H1 (cell line): Measurements from ENCODE around the gene LHFPL2. TPM values are rescaled to one million over a fixed set of nuclear protein-coding genes. Genes with fewer than 3 reads are reported as not detected.

Experiments
- CTCF ChIA-PET: fragments of 300-600 bp; sonication (Branson Sonifier 250); formaldehyde crosslinking; loops from one replicate; lab custom pipeline; 2021; ENCODE audit not compliant: partially characterized antibody; lab: Charles Lee
- POLR2A ChIA-PET: fragments of 300-600 bp; sonication (Branson Sonifier 250); formaldehyde crosslinking; loops from one replicate; lab custom pipeline; 2021; ENCODE audit warnings: inconsistent platforms; ENCODE audit not compliant: partially characterized antibody; lab: Charles Lee
- DNase-seq, 2 experiments: peaks; one replicate each; pipeline versions ENCODE4 v3.0.0 to v3.0.0-alpha.2; 2010 to 2022; ENCODE audit warnings: low spot score in 2 of 2, low read depth in 1 of 2, mixed read lengths in 1 of 2
- FAIRE-seq: peaks from 2 replicates; lab custom pipeline; 2011; peaks lifted over from hg19 to GRCh38; lab: Jason Lieb, UNC
- H2AFZ ChIP-seq: 2 replicates; pipeline ENCODE4 v1.8.1; 2012; ENCODE audit warnings: low read length, inconsistent platforms
- H2AK5ac ChIP-seq: 2 replicates; pipeline ENCODE4 v1.6.1; 2013; ENCODE audit warnings: low read depth, low read length
- H2BK120ac ChIP-seq: replicated peaks from 2 replicates; pipeline ENCODE3; 2013; ENCODE audit warnings: low read depth, low read length, inconsistent platforms
- H2BK12ac ChIP-seq: 2 replicates; pipeline ENCODE4 v1.6.1; 2013; ENCODE audit warnings: low read depth, low read length
- H2BK15ac ChIP-seq: 2 replicates; pipeline ENCODE4 v1.6.1; 2013; ENCODE audit warnings: low read length
- H2BK20ac ChIP-seq: 2 replicates; pipeline ENCODE4 v1.6.1; 2013; ENCODE audit warnings: low read length
- H2BK5ac ChIP-seq: 2 replicates; pipeline ENCODE4 v1.6.1; 2013; ENCODE audit warnings: low read depth, low read length
- H3K14ac ChIP-seq: 2 replicates; pipeline ENCODE4 v1.6.1; 2013; ENCODE audit warnings: inconsistent platforms; ENCODE audit not compliant: insufficient read length
- H3K18ac ChIP-seq: 2 replicates; pipeline ENCODE4 v1.6.1; 2013; ENCODE audit warnings: low read length; ENCODE audit errors: extremely low read depth
- H3K23ac ChIP-seq: 2 replicates; pipeline ENCODE4 v1.6.1; 2013; ENCODE audit warnings: inconsistent platforms; ENCODE audit not compliant: insufficient read length
- H3K23me2 ChIP-seq: 2 replicates; pipeline ENCODE4 v1.6.1; 2013; ENCODE audit warnings: low read depth, low read length
- H3K27ac ChIP-seq: 2 replicates; pipeline ENCODE4 v1.6.1; 2011; ENCODE audit warnings: low read depth, low read length, inconsistent platforms
- H3K27me3 ChIP-seq, 4 experiments: replicated peaks in 1 of 4; 1 replicate in 1 of 4; 2 replicates in 3 of 4; pipeline versions ENCODE4 v1.6.1 to v1.8.1; 2011 to 2013; ENCODE audit warnings: low read length in 3 of 4, mild to moderate bottlenecking in 3 of 4, inconsistent platforms in 2 of 4, mixed read lengths in 2 of 4, moderate library complexity in 1 of 4; ENCODE audit not compliant: control insufficient read depth in 3 of 4, insufficient read depth in 3 of 4; ENCODE audit errors: extremely low read depth in 1 of 4
- H3K36me3 ChIP-seq, 4 experiments: 2 replicates each; pipeline versions ENCODE4 v1.6.1 to v1.8.1; 2011 to 2013; ENCODE audit warnings: mild to moderate bottlenecking in 4 of 4, low read length in 3 of 4, moderate library complexity in 2 of 4, control low read depth in 1 of 4, inconsistent platforms in 1 of 4; ENCODE audit not compliant: insufficient read depth in 4 of 4, control insufficient read depth in 2 of 4
- H3K4ac ChIP-seq: replicated peaks from 2 replicates; pipeline ENCODE3; 2013; ENCODE audit warnings: low read length, low read depth, mixed read lengths, inconsistent platforms; ENCODE audit not compliant: insufficient read length
- H3K4me1 ChIP-seq, 4 experiments: replicated peaks in 1 of 4; 1 replicate in 1 of 4; 2 replicates in 3 of 4; pipeline versions ENCODE4 v1.6.1 to v1.8.1; 2011 to 2013; ENCODE audit warnings: low read length in 3 of 4, inconsistent platforms in 2 of 4, mixed read lengths in 1 of 4; ENCODE audit not compliant: insufficient read depth in 4 of 4, control insufficient read depth in 3 of 4
- H3K4me2 ChIP-seq, 2 experiments: 2 replicates each; pipeline versions ENCODE4 v1.6.1 to v1.8.1; 2011 to 2013; ENCODE audit warnings: low read depth in 2 of 2, low read length in 2 of 2, control low read depth in 1 of 2, inconsistent platforms in 1 of 2, mild to moderate bottlenecking in 1 of 2; ENCODE audit not compliant: insufficient read depth in 1 of 2
- H3K4me3 ChIP-seq, 4 experiments: fragments of 200-600, 300-600 bp in 1 of 4; sonication (generic), shearing (Covaris generic), sonication (Bioruptor Twin) in 1 of 4; 2 replicates each; pipeline versions ENCODE4 v1.5.1 to v1.8.1; 2011 to 2016; ENCODE audit warnings: low read length in 4 of 4, low read depth in 3 of 4, control low read depth in 2 of 4, inconsistent platforms in 2 of 4, mild to moderate bottlenecking in 2 of 4, mixed read lengths in 1 of 4, moderate library complexity in 1 of 4; ENCODE audit not compliant: insufficient read depth in 2 of 4; ENCODE audit errors: extremely low read depth in 1 of 4
- H3K56ac ChIP-seq: replicated peaks from 2 replicates; pipeline ENCODE3; 2013; ENCODE audit warnings: low read depth, mild to moderate bottlenecking, mixed read lengths, low read length, inconsistent platforms; ENCODE audit not compliant: insufficient read length
- H3K79me1 ChIP-seq: 2 replicates; pipeline ENCODE4 v1.6.1; 2013; ENCODE audit warnings: low read depth, low read length, control low read depth
- H3K79me2 ChIP-seq, 2 experiments: 2 replicates each; pipeline versions ENCODE4 v1.6.1 to v1.8.1; 2012 to 2013; ENCODE audit warnings: low read length in 2 of 2, mild to moderate bottlenecking in 2 of 2, inconsistent platforms in 1 of 2; ENCODE audit not compliant: insufficient read depth in 2 of 2, control insufficient read depth in 1 of 2
- H3K9ac ChIP-seq, 4 experiments: replicated peaks in 1 of 4; 1 replicate in 1 of 4; 2 replicates in 3 of 4; pipeline versions ENCODE4 v1.6.1 to v1.8.1; 2011 to 2013; ENCODE audit warnings: low read depth in 3 of 4, low read length in 3 of 4, control low read depth in 2 of 4, mild to moderate bottlenecking in 2 of 4, moderate library complexity in 2 of 4, inconsistent platforms in 1 of 4; ENCODE audit errors: extremely low read depth in 1 of 4
- H3K9me3 ChIP-seq, 2 experiments: 2 replicates each; pipeline versions ENCODE4 v1.6.1 to v1.8.1; 2012 to 2013; ENCODE audit warnings: mild to moderate bottlenecking in 2 of 2, moderate library complexity in 2 of 2, control low read depth in 1 of 2, inconsistent platforms in 1 of 2, low read depth in 1 of 2, low read length in 1 of 2, mixed read lengths in 1 of 2; ENCODE audit not compliant: insufficient read depth in 2 of 2
- H4K20me1 ChIP-seq, 2 experiments: replicated peaks in 1 of 2; 2 replicates each; pipeline versions ENCODE3 to v1.8.1; 2011 to 2013; ENCODE audit warnings: inconsistent platforms in 2 of 2, low read length in 2 of 2, mild to moderate bottlenecking in 1 of 2; ENCODE audit not compliant: insufficient read depth in 2 of 2, control insufficient read depth in 1 of 2
- H4K5ac ChIP-seq: 2 replicates; pipeline ENCODE4 v1.6.1; 2013; ENCODE audit warnings: low read length, low read depth, mixed read lengths, inconsistent platforms; ENCODE audit not compliant: insufficient read length
- H4K8ac ChIP-seq: 2 replicates; pipeline ENCODE4 v1.8.0; 2013; ENCODE audit warnings: mild to moderate bottlenecking, moderate library complexity, low read length, inconsistent platforms; ENCODE audit not compliant: insufficient read depth; ENCODE audit errors: extremely low read depth
- H4K91ac ChIP-seq: replicated peaks from 2 replicates; pipeline ENCODE3; 2013; ENCODE audit warnings: low read length, mixed read lengths, inconsistent platforms; ENCODE audit not compliant: insufficient read length
- CHD2 ChIP-seq: IDR thresholded peaks from 2 replicates; pipeline ENCODE4 v1.6.1; 2012; ENCODE audit warnings: low read length, improper control_type of control experiment
- EZH2 ChIP-seq: fragments of 200-600 bp; sonication (generic); IDR thresholded peaks from 2 replicates; pipeline ENCODE4 v1.7.1; 2012; ENCODE audit warnings: low read depth, mild to moderate bottlenecking, moderate library complexity, low read length, inconsistent platforms; ENCODE audit not compliant: severe bottlenecking
- HDAC6 ChIP-seq: IDR thresholded peaks from one replicate; pipeline ENCODE4 v1.7.1; 2012; ENCODE audit warnings: low read depth, mild to moderate bottlenecking, inconsistent platforms, low read length, moderate library complexity
- KDM1A ChIP-seq: fragments of 200-600, 300-600 bp; sonication (generic); IDR thresholded peaks from 2 replicates; pipeline ENCODE4 v1.7.1; 2016; ENCODE audit warnings: mild to moderate bottlenecking, low read length, borderline replicate concordance
- RAD21 ChIP-seq, 2 experiments: IDR thresholded peaks in 1 of 2; conservative IDR thresholded peaks in 1 of 2; 2 replicates each; pipeline ENCODE4 v1.6.1; 2011; ENCODE audit warnings: low read depth in 2 of 2, low read length in 2 of 2, improper control_type of control experiment in 1 of 2, inconsistent platforms in 1 of 2, mild to moderate bottlenecking in 1 of 2, moderate library complexity in 1 of 2
- WGBS, 2 experiments: shearing (Covaris generic) in 1 of 2; methylation state at CpG; one replicate each; pipeline versions ENCODE4 v1.1.6 to v1.1.7; 2013 to 2015; ENCODE audit warnings: low lambda C conversion rate in 2 of 2, mixed read lengths in 2 of 2, inconsistent platforms in 1 of 2, low coverage in 1 of 2, missing lambda C conversion rate in 1 of 2; ENCODE audit not compliant: insufficient replicate concordance in 2 of 2, insufficient coverage in 1 of 2, insufficient read length in 1 of 2; ENCODE audit errors: extremely low coverage in 1 of 2, missing lambda C conversion rate in 1 of 2; 5-methylcytosine and 5-hydroxymethylcytosine counted together
- polyA plus RNA-seq, 7 experiments: library from polyadenylated mRNA; depleted of rRNA in 3 of 7; stranded (reverse) in 5 of 7; unstranded in 2 of 7; fragments of >200 nt in 5 of 7; fragments of 200-250 nt in 2 of 7; gene quantifications; 1 replicate in 5 of 7; 2 replicates in 1 of 7; 4 replicates in 1 of 7; pipeline versions ENCODE4 v1.2.1 to v1.2.3, GENCODE V29; 2011 to 2013; ENCODE audit warnings: missing spikeins in 2 of 7, mixed read lengths in 2 of 7
- total RNA-seq: library from RNA; stranded (reverse); fragmentation: NEBNext Ultra II Directional; extraction: Animal tissue kit (Norgen Biotek cat#: 25700); gene quantifications from 2 replicates; pipeline ENCODE4 v1.2.1, GENCODE V29; 2021
- TF ChIP-seq, protein P1 (sequence below), 3 experiments: IDR thresholded peaks; 1 replicate in 2 of 3; 2 replicates in 1 of 3; pipeline versions ENCODE4 v1.5.1 to v1.6.1; 2011; ENCODE audit warnings: low read length in 3 of 3, mild to moderate bottlenecking in 3 of 3, inconsistent platforms in 2 of 3, low read depth in 1 of 3, moderate library complexity in 1 of 3; ENCODE audit not compliant: insufficient read depth in 1 of 3; ENCODE audit errors: control extremely low read depth in 1 of 3

The LHFPL2 gene
- total and polyA plus RNA-seq, 2 of the 8 experiments (the other 6 are each of a cell fraction or from before 2014, with no cell fraction given) = 9.6 to 43.0 TPM

GRCh38 chr5:78537821-78538220, 110.8 kb downstream of the LHFPL2 start:
- no peak overlapping the region for H2BK20ac ChIP-seq
- no peaks in the 10 kb centered on the region for H3K36me3 ChIP-seq
- no peak overlapping the region for H2BK12ac ChIP-seq
- no peak overlapping the region for H2AFZ ChIP-seq
- 63% methylated on average over 5 of the region's 5 CpGs; no CpG with 5 or more reads in 1 of the 2 experiments for WGBS, 2 experiments
- H3K9me3 ChIP-seq = no peaks in the 10 kb centered on the region
- ChIA-PET POLR2A (no interaction called here), CTCF (interaction anchor here (0.7 to 4.5 kb wide), 38 partner anchors 16 to 389 kb away, joined by 3 to 36 read pairs (median 4); no protein-coding TSS in a partner anchor)
- H4K20me1 ChIP-seq = no peaks in the 10 kb centered on the region
- H3K27ac ChIP-seq = no peak overlapping the region
- no peak overlapping the region for H3K9ac ChIP-seq
- no peak overlapping the region for H4K8ac ChIP-seq
- H3K56ac ChIP-seq = no peak overlapping the region
- H3K4me1 ChIP-seq = peaks cover 9 to 21% (median 10%) of the 10 kb centered on the region in 4 experiments
- no peak overlapping the region for H3K4ac ChIP-seq
- H4K91ac ChIP-seq = no peak overlapping the region
- DNase-seq (no peak), FAIRE-seq (peak; percentile 78)
- no peaks in the 10 kb centered on the region for H3K23me2 ChIP-seq
- H3K18ac ChIP-seq = no peak overlapping the region
- no peak overlapping the region for H2AK5ac ChIP-seq
- TF ChIP-seq EZH2 = no peak
- TF ChIP-seq HDAC6 = no peak
- TF ChIP-seq KDM1A = no peak
- TF ChIP-seq, protein P1, sequence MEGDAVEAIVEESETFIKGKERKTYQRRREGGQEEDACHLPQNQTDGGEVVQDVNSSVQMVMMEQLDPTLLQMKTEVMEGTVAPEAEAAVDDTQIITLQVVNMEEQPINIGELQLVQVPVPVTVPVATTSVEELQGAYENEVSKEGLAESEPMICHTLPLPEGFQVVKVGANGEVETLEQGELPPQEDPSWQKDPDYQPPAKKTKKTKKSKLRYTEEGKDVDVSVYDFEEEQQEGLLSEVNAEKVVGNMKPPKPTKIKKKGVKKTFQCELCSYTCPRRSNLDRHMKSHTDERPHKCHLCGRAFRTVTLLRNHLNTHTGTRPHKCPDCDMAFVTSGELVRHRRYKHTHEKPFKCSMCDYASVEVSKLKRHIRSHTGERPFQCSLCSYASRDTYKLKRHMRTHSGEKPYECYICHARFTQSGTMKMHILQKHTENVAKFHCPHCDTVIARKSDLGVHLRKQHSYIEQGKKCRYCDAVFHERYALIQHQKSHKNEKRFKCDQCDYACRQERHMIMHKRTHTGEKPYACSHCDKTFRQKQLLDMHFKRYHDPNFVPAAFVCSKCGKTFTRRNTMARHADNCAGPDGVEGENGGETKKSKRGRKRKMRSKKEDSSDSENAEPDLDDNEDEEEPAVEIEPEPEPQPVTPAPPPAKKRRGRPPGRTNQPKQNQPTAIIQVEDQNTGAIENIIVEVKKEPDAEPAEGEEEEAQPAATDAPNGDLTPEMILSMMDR (IDR thresholded peaks at IDR 0.05; ENCODE audit: control extremely low read depth in 1 of 3, insufficient read depth in 1 of 3, low read depth in 1 of 3, low read length in 3 of 3) = peak; percentile 1 to 74 (median 73)
- TF ChIP-seq RAD21 (IDR thresholded peaks at IDR 0.05 in 1 of 2, conservative IDR thresholded peaks at IDR 0.05 in 1 of 2; ENCODE audit: low read depth in 2 of 2, low read length in 2 of 2) = peak; percentile 93 to 94
- no peak for TF ChIP-seq CHD2
- no peak overlapping the region for H4K5ac ChIP-seq
- H2BK5ac ChIP-seq = no peak overlapping the region
- H3K4me2 ChIP-seq = no peak overlapping the region
- no peak overlapping the region for H3K14ac ChIP-seq
- no peak overlapping the region for H3K4me3 ChIP-seq
- H3K27me3 ChIP-seq = no peaks in the 10 kb centered on the region
- H2BK120ac ChIP-seq = no peak overlapping the region
- H3K23ac ChIP-seq = no peak overlapping the region
- H2BK15ac ChIP-seq = no peak overlapping the region
- H3K79me2 ChIP-seq = peaks cover 3 to 44% of the 10 kb centered on the region in 2 experiments; a peak in 3 of 4 replicates
- H3K79me1 ChIP-seq = peaks cover 5% of the 10 kb centered on the region
